Measurements from ENCODE around the gene ICOS. TPM values are rescaled to one million over a fixed set of nuclear protein-coding genes. Genes with fewer than 3 reads are reported as not detected.
"Not testable (repeated sequence)": the region's sequence is repeated elsewhere in the genome, so short reads cannot be mapped to it uniquely, and the experiment has no call there.

The ICOS gene
- total RNA-seq, 2 experiments from 2014 or later, result 187 to 190 TPM

DNA sequence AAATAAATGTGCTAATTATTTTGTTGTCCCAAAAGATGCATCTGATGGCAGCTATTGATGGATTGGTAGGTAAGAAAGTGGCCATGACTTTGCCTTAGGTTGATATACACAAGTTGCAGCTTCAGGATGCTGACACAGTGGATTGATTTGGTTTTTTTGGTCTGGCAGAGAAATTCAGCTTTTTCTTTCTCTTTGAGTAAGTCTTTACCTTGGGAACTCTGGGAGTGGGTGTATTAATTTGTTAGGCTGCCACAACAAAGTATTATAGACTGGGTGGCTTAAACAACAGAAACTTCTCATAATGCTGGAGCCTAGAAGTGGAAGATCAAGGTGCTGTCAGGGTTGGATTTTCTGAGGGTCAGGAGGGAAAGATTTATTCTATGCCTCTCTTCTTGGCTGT is 19.8 kb upstream of the ICOS start:
- CTCF ChIA-PET, result interaction anchor here (3.3 kb wide), 1 partner anchor 12 kb away, joined by 26 read pairs; no protein-coding TSS in a partner anchor
- no peak for DNase-seq
- Mint-ChIP-seq H3K9me3 (no peaks in the 10 kb centered on the region), H3K36me3 (no peaks in the 10 kb centered on the region), H3K4me3 (no peak overlapping the region), H3K27ac (no peak overlapping the region), H3K27me3 (peaks cover 3% of the 10 kb centered on the region), H3K4me1 (ENCODE audit: low read depth) (peaks cover 39% of the 10 kb centered on the region)
- intact Hi-C loops (cut with micrococcal nuclease), result no loop called here
- POLR2A ChIA-PET, result interaction anchor here (1.0 kb wide), 2 partner anchors 18 to 62 kb away, joined by 3 read pairs; no protein-coding TSS in a partner anchor

DNA sequence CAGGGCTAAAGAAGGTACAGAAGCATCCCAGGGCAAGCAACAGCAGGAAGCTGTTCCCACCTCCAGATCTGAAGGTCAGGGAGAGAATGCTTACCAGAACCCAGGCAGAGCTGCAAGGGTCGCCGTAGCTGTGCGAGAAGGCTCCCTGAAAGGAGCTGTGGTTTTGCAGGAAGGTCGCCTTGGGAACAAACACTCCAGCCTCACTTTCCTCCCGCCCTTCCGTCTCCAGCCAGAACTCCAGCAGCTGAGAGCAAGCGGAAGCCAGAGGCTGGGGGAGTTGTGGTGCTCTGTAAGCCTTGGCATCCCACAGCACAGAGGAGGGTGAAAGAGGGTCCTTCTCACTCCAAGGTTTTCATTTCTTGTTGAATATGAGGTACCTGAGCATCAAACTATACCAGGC is 18.3 kb upstream of the ICOS start:
- CTCF ChIA-PET, result interaction anchor here (0.8 to 3.3 kb wide), 2 partner anchors 11 to 16 kb away, joined by 3 to 26 read pairs; no protein-coding TSS in a partner anchor
- no peak for DNase-seq
- H3K4me3 Mint-ChIP-seq, result no peak overlapping the region
- no peak overlapping the region for H3K27ac Mint-ChIP-seq
- peaks cover 39% of the 10 kb centered on the region for H3K4me1 Mint-ChIP-seq (ENCODE audit: low read depth)
- POLR2A ChIA-PET, result interaction anchor here (0.7 to 1.4 kb wide), 3 partner anchors 45 to 267 kb away, joined by 3 to 7 read pairs (median 4); no protein-coding TSS in a partner anchor
- H3K36me3 Mint-ChIP-seq, result no peaks in the 10 kb centered on the region
- no peaks in the 10 kb centered on the region for H3K9me3 Mint-ChIP-seq
- intact Hi-C loops (cut with micrococcal nuclease), result no loop called here
- peaks cover 3% of the 10 kb centered on the region for H3K27me3 Mint-ChIP-seq

DNA sequence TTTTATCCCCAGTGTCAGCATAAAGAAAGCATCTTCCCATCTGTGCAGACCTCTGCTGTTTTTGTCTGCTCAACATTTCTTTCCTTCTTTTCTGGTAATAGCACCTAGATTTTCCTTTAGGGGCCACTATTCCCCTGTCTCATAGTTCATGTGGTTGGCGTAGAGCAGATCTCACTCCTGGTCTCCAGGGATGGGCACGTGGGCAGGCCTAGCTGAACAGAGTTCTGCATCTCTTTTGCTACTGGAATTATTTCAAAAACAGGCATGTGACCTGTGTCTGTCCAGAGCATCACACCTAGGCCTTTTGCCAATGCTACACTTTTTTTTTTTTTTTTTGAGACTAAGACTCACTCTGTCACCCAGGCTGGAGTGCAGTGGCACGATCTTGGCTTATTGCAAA is 17.7 kb upstream of the ICOS start:
- Mint-ChIP-seq H3K9me3 (no peaks in the 10 kb centered on the region), H3K36me3 (no peaks in the 10 kb centered on the region), H3K4me3 (no peak overlapping the region), H3K27ac (no peak overlapping the region), H3K4me1 (ENCODE audit: low read depth) (peaks cover 39% of the 10 kb centered on the region), H3K27me3 (peaks cover 2% of the 10 kb centered on the region)
- DNase-seq, result no peak
- CTCF ChIA-PET, result interaction anchor here (0.8 to 3.3 kb wide), 2 partner anchors 10 to 16 kb away, joined by 3 to 26 read pairs; no protein-coding TSS in a partner anchor
- POLR2A ChIA-PET, result interaction anchor here (0.7 to 1.4 kb wide), 3 partner anchors 45 to 267 kb away, joined by 3 to 7 read pairs (median 4); no protein-coding TSS in a partner anchor
- intact Hi-C loops (cut with micrococcal nuclease), result no loop called here

DNA sequence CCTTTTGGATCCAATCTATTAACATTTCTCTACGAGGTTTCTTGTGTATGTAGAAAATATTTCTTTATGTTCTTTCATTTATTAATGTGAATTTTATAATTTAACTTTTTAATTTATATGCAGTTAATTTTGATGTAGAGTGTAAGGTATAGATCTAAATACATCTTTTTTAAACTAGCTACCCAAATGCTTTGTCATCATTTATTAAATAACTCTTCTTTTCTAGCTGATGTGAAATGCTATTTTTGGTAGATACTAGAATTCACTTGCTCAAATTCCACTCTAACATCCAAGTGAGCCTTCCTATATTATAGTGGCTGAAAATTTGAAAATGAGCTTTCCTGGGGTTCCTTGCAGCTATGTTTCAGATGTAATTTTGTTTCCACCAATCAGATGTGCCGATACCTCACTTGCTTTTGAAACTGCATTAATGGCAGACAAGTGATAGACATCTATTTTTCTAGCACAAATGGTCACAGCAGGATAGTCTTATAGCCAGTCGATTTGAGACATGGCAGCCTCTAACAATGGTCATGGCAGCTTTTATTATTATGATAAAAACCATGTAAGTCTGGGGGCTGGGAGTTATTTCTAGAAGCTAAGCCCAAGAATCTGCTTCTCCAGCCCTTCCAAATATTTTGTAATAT is 10.9 kb upstream of the ICOS start:
- H3K36me3 Mint-ChIP-seq, result peaks cover 3% of the 10 kb centered on the region
- DNase-seq, result no peak
- intact Hi-C loops (cut with micrococcal nuclease), result loop anchor here (5.0 kb wide), 1 partner anchor 252 kb away; no protein-coding TSS in a partner anchor
- peaks cover 11% of the 10 kb centered on the region for H3K4me1 Mint-ChIP-seq (ENCODE audit: low read depth)
- peaks cover 3% of the 10 kb centered on the region for H3K27me3 Mint-ChIP-seq
- H3K9me3 Mint-ChIP-seq, result no peaks in the 10 kb centered on the region
- CTCF ChIA-PET, result interaction anchor here (1.0 kb wide), 1 partner anchor 179 kb away, joined by 3 read pairs; no protein-coding TSS in a partner anchor
- H3K4me3 Mint-ChIP-seq, result no peak overlapping the region
- H3K27ac Mint-ChIP-seq, result no peak overlapping the region
- POLR2A ChIA-PET, result no interaction called here

DNA sequence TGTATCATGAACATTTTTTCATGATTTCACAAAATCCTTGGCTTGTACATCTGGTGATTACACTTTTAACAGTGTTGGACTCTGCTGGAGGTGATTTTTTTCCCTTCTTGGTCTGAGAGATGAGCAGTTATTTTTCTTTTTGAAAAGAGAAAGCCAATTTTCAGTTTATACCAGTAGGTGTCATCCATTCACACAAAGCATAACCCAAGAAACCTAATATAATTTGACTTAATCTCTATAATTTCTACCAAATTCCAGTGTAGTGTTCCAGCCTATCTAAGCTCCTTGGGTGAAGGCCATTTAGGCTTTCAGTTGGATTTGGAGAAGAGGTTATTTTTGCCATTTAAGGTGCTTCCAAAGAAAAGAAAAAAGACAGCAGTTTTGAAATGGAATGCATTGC is 7.7 kb upstream of the ICOS start:
- H3K9me3 Mint-ChIP-seq, result peaks cover 2% of the 10 kb centered on the region
- ChIA-PET POLR2A (no interaction called here), CTCF (interaction anchor here (0.9 to 4.1 kb wide), 20 partner anchors 9 to 331 kb away, joined by 3 to 26 read pairs (median 4); partner anchors contain the start of gene CTLA4)
- H3K4me1 Mint-ChIP-seq (ENCODE audit: low read depth), result peaks cover 42% of the 10 kb centered on the region
- intact Hi-C loops (cut with micrococcal nuclease), result loop anchor here (5.0 kb wide), 1 partner anchor 248 kb away; no protein-coding TSS in a partner anchor
- no peak overlapping the region for H3K4me3 Mint-ChIP-seq
- DNase-seq, result no peak
- peaks cover 2% of the 10 kb centered on the region for H3K27me3 Mint-ChIP-seq
- no peak overlapping the region for H3K27ac Mint-ChIP-seq
- peaks cover 19% of the 10 kb centered on the region for H3K36me3 Mint-ChIP-seq

DNA sequence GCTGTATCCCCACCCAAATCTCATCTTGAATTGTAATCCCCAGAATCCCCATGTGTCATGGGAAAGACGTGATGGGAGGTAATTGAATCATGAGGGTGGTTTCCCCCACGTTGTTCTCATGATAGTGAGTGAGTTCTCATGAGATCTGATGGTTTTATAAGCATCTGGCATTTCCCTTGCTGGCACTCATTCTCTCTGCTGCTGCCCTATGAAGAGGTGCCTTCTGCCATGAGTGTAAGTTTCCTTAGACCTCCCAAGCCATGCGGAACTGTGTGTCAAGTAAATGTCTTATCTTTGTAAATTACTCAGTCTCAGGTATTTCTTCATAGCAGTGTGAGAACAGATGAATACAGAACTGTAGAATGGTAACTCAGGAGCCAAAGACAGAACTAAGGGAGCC is 5.3 kb upstream of the ICOS start:
- POLR2A ChIA-PET, H3K27me3 Mint-ChIP-seq, H3K9me3 Mint-ChIP-seq: not testable (repeated sequence)
- intact Hi-C loops (cut with micrococcal nuclease), result loop anchor here (2.0 kb wide), 1 partner anchor 22 kb away; no protein-coding TSS in a partner anchor
- peak overlapping the region; percentile 94 for H3K27ac Mint-ChIP-seq
- peaks cover 63% of the 10 kb centered on the region for H3K4me1 Mint-ChIP-seq (ENCODE audit: low read depth)
- H3K4me3 Mint-ChIP-seq, result peak overlapping the region; percentile 77
- DNase-seq, result peak; percentile 77
- CTCF ChIA-PET, result interaction anchor here (1.0 to 4.1 kb wide), 2 partner anchors 14 to 34 kb away, joined by 3 to 26 read pairs; no protein-coding TSS in a partner anchor
- peaks cover 27% of the 10 kb centered on the region for H3K36me3 Mint-ChIP-seq

DNA sequence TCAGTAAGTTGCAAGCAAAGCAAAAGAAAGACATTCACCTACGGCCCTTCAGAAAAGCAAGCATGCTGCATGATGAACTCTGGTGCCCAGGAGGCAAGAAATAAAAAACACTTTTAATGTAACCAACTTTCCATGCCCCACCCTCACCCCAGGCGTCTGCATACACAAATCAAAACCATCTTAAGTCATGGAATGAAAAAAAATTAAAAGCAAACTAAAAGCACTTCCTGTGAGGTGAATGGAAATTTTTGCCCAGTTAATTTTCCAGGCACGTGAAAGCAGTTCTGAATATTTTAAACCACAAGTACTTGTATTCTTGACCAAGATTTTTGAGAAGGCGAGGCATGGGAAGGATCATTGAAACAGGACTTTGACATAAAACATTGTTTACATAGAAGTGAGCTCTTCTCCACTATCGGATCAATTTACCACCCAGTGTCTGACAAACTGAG is 2.5 kb upstream of the ICOS start:
- peak; percentile 76 for DNase-seq
- Mint-ChIP-seq H3K4me3 (peak overlapping the region; percentile 74), H3K9me3 (peaks cover 2% of the 10 kb centered on the region), H3K4me1 (ENCODE audit: low read depth) (peaks cover 59% of the 10 kb centered on the region), H3K36me3 (peaks cover 53% of the 10 kb centered on the region), H3K27ac (peak overlapping the region; percentile 94), H3K27me3 (no peaks in the 10 kb centered on the region)
- ChIA-PET CTCF (interaction anchor here (0.6 to 1.4 kb wide), 8 partner anchors 9 to 175 kb away, joined by 3 to 8 read pairs (median 3); no protein-coding TSS in a partner anchor), POLR2A (interaction anchor here (0.6 to 7.6 kb wide), 36 partner anchors 12 to 695 kb away, joined by 3 to 188 read pairs (median 4); partner anchors contain the start of genes CD28, CTLA4 and CYP20A1)
- intact Hi-C loops (cut with micrococcal nuclease), result loop anchor here (1.0 to 2.0 kb wide), 12 partner anchors 8 to 227 kb away; no protein-coding TSS in a partner anchor

DNA sequence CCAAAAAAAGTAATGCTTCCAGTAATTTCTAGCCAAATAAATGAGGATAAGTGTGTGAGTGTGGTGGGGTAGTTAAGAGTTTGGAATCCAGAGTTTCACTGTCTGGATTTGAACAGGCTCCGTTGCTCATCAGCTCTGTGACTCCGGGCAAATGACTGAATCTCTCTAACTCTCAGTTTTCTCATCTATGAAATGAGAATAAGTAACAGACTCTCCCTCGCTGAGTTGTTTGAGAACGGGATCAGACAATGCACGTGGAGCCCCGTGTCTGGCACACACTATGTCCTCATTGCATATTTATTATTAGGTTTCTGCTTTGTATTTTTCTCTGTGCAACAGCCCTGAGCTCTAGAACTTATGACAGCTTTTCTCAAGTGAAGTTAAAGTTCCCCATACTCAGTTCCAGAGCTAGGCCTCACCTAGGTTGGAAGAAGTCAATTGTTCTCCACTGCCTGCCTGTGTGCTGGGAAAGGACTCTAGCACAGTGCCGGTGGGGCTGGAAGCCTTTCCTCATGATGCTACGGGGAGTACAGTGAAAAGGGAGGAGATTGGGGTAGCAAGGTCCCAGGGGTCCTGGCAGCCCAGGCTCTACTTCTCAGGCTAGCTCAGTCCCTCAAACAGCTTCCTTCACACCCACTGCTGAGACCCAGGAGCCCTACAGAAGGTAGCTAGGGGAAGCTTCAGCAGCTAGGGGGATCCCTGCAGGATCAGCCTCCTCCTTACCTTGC is 1.7 kb upstream of the ICOS start:
- ChIA-PET POLR2A (interaction anchor here (0.6 to 7.6 kb wide), 36 partner anchors 11 to 696 kb away, joined by 3 to 188 read pairs (median 4); partner anchors contain the start of genes CD28, CTLA4 and CYP20A1), CTCF (interaction anchor here (0.6 to 1.4 kb wide), 11 partner anchors 8 to 176 kb away, joined by 3 to 8 read pairs (median 3); no protein-coding TSS in a partner anchor)
- Mint-ChIP-seq H3K4me1 (ENCODE audit: low read depth) (peaks cover 59% of the 10 kb centered on the region), H3K9me3 (peaks cover 2% of the 10 kb centered on the region), H3K27ac (peak overlapping the region; percentile 94), H3K27me3 (no peaks in the 10 kb centered on the region), H3K36me3 (peaks cover 61% of the 10 kb centered on the region), H3K4me3 (peak overlapping the region; percentile 74)
- intact Hi-C loops (cut with micrococcal nuclease), result loop anchor here (1.0 to 2.0 kb wide), 12 partner anchors 7 to 228 kb away; no protein-coding TSS in a partner anchor
- peak; percentile 52 for DNase-seq

DNA sequence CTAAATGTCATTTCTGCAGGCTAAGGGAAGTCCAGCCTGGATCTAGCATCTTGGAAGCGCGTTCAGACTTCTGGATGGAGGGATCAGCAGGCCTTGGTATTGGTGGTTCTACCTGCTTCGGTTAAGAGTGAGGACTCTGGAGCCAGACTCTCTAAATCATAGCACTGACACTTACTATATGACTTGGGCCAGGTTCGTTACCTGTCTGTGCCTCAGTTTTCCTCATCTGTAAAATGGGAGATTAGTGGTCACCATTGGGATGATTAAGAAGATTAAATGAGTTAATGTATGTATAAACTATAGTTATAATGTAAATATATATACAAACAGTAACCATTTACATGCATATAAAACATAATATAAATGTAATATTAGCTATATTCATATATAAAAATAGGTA is 995 bp upstream of the ICOS start:
- H3K27me3 Mint-ChIP-seq, result no peaks in the 10 kb centered on the region
- peaks cover 55% of the 10 kb centered on the region for H3K4me1 Mint-ChIP-seq (ENCODE audit: low read depth)
- H3K4me3 Mint-ChIP-seq, result peak overlapping the region; percentile 74
- H3K9me3 Mint-ChIP-seq, result peaks cover 2% of the 10 kb centered on the region
- DNase-seq, result no peak
- ChIA-PET POLR2A (interaction anchor here (0.9 to 7.6 kb wide), 20 partner anchors 10 to 228 kb away, joined by 3 to 188 read pairs (median 10); partner anchors contain the start of genes CD28 and CTLA4), CTCF (interaction anchor here (0.6 to 1.4 kb wide), 4 partner anchors 25 to 175 kb away, joined by 3 to 4 read pairs (median 3); no protein-coding TSS in a partner anchor)
- intact Hi-C loops (cut with micrococcal nuclease), result loop anchor here (2.0 kb wide), 3 partner anchors 15 to 205 kb away; no protein-coding TSS in a partner anchor
- peak overlapping the region; percentile 94 for H3K27ac Mint-ChIP-seq
- peaks cover 65% of the 10 kb centered on the region for H3K36me3 Mint-ChIP-seq

DNA sequence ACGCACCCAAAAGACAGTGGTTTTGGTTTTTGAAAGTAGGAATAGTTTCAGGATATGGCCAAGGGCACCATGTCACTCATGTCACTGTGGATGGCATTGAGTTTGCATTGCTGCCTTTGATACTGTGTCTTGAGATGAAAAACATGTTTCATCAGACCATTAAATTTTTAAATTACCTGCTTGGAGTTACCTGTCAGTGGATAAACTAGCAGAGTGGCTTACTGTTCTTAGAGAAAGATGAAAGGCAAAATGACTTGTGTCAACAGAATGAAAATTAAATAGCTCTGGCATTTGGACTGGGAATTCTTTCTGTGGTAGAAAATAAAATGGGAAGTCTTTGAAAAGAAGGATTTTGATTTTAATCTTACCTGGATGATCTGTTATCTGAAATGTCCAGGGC is 386 bp downstream of the ICOS start:
- H3K4me1 Mint-ChIP-seq (ENCODE audit: low read depth), result peaks cover 50% of the 10 kb centered on the region
- intact Hi-C loops (cut with micrococcal nuclease), result loop anchor here (1.0 to 2.0 kb wide), 2 partner anchors 169 to 1302 kb away; partner anchors contain the start of gene FAM117B
- H3K27me3 Mint-ChIP-seq, result no peaks in the 10 kb centered on the region
- peak overlapping the region; percentile 97 for H3K27ac Mint-ChIP-seq
- ChIA-PET CTCF (no interaction called here), POLR2A (interaction anchor here (0.8 to 7.6 kb wide), 16 partner anchors 9 to 229 kb away, joined by 3 to 188 read pairs (median 9); partner anchors contain the start of genes CD28 and CTLA4)
- DNase-seq, result no peak
- peaks cover 70% of the 10 kb centered on the region for H3K36me3 Mint-ChIP-seq
- H3K9me3 Mint-ChIP-seq, result no peaks in the 10 kb centered on the region
- peak overlapping the region; percentile 97 for H3K4me3 Mint-ChIP-seq

DNA sequence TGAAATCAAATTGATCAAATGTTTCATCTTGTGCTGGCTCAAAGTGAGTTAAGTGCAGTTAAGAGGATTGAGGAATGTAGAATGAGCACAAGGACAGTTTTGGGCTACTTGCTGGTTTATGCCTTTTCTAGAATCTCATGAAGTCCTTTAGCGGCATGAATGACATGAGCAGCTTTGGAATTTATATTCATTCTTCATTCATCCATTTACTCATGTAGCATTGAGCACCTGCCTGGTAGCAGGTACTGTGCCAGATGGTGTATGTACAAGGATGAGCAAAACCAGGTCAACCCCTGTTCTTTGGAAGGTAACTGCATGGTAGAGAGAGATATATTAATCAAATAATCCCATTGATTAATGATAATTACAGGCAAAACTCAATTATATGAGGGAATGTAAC is 1.2 kb downstream of the ICOS start:
- intact Hi-C loops (cut with micrococcal nuclease), result loop anchor here (1.0 to 2.0 kb wide), 2 partner anchors 227 to 1303 kb away; partner anchors contain the start of gene FAM117B
- POLR2A ChIA-PET, result interaction anchor here (0.9 to 7.6 kb wide), 25 partner anchors 12 to 230 kb away, joined by 3 to 188 read pairs (median 5); partner anchors contain the start of genes CD28 and CTLA4
- Mint-ChIP-seq H3K27ac (peak overlapping the region; percentile 97), H3K9me3 (no peaks in the 10 kb centered on the region), H3K4me1 (ENCODE audit: low read depth) (peaks cover 45% of the 10 kb centered on the region), H3K4me3 (peak overlapping the region; percentile 97), H3K36me3 (peaks cover 71% of the 10 kb centered on the region), H3K27me3 (no peaks in the 10 kb centered on the region)
- DNase-seq, result no peak
- CTCF ChIA-PET, result interaction anchor here (1.0 to 1.1 kb wide), 2 partner anchors 27 to 87 kb away, joined by 3 read pairs; no protein-coding TSS in a partner anchor

Data from activated CD4-positive, alpha-beta memory T cell treated with anti-CD3 and anti-CD28 coated beads for 36 hours (primary cell).